Liver (tissue), 9 donors: Measurements from ENCODE around the gene SMCO3. TPM values are rescaled to one million over a fixed set of nuclear protein-coding genes. Genes with fewer than 3 reads are reported as not detected.

Experiments used
- DNase-seq: peaks from one replicate; pipeline ENCODE4 v3.0.0-alpha.2; 2017; ENCODE audit warnings: low spot score
- H3K27ac ChIP-seq, 2 donors: one replicate each; pipeline ENCODE4 v1.7.0; 2013; ENCODE audit warnings: inconsistent platforms in 2 of 2, low read length in 2 of 2, control low read depth in 1 of 2, low read depth in 1 of 2, mild to moderate bottlenecking in 1 of 2
- H3K27me3 ChIP-seq, 4 donors: one replicate each; pipeline versions ENCODE4 v1.6.1 to v1.7.0; 2013; ENCODE audit warnings: low read length in 3 of 4, inconsistent platforms in 1 of 4, mild to moderate bottlenecking in 1 of 4, moderate library complexity in 1 of 4; ENCODE audit not compliant: control insufficient read depth in 4 of 4, insufficient read depth in 4 of 4
- H3K36me3 ChIP-seq, 4 donors: one replicate each; pipeline versions ENCODE4 v1.6.1 to v1.7.0; 2013; ENCODE audit warnings: low read length in 3 of 4, mild to moderate bottlenecking in 3 of 4, low read depth in 1 of 4, moderate library complexity in 1 of 4; ENCODE audit not compliant: control insufficient read depth in 4 of 4, insufficient read depth in 3 of 4
- H3K4me1 ChIP-seq, 4 donors: one replicate each; pipeline versions ENCODE4 v1.6.1 to v1.7.0; 2013; ENCODE audit warnings: low read length in 3 of 4, mild to moderate bottlenecking in 3 of 4, moderate library complexity in 1 of 4; ENCODE audit not compliant: control insufficient read depth in 4 of 4, insufficient read depth in 4 of 4
- H3K4me3 ChIP-seq, 3 donors: one replicate each; pipeline versions ENCODE4 v1.6.1 to v1.7.0; 2013; ENCODE audit warnings: low read length in 3 of 3, control low read depth in 1 of 3, low read depth in 1 of 3, mild to moderate bottlenecking in 1 of 3
- H3K9ac ChIP-seq, 2 donors: one replicate each; pipeline ENCODE4 v1.7.0; 2013; ENCODE audit warnings: low read length in 2 of 2, mild to moderate bottlenecking in 2 of 2, moderate library complexity in 2 of 2, control low read depth in 1 of 2, low read depth in 1 of 2
- H3K9me3 ChIP-seq, 4 donors: one replicate each; pipeline versions ENCODE4 v1.6.1 to v1.7.0; 2013; ENCODE audit warnings: low read length in 3 of 4; ENCODE audit not compliant: control insufficient read depth in 4 of 4
- FOXA2 ChIP-seq: IDR thresholded peaks from 2 replicates; pipeline ENCODE4 v1.6.1; 2016; ENCODE audit warnings: antibody characterized with exemption
- GABPA ChIP-seq, 2 donors: IDR thresholded peaks in 1 of 2; conservative IDR thresholded peaks in 1 of 2; 2 replicates each; pipeline ENCODE4 v1.6.1; 2016; ENCODE audit warnings: antibody characterized with exemption in 2 of 2, mild to moderate bottlenecking in 1 of 2, moderate library complexity in 1 of 2
- HNF4A ChIP-seq, 2 donors: conservative IDR thresholded peaks; 2 replicates each; pipeline ENCODE4 v1.6.1; 2016; ENCODE audit warnings: antibody characterized with exemption in 2 of 2, mild to moderate bottlenecking in 2 of 2
- HNF4G ChIP-seq: IDR thresholded peaks from 2 replicates; pipeline ENCODE4 v1.6.1; 2016; ENCODE audit warnings: antibody characterized with exemption
- NR2F2 ChIP-seq: IDR thresholded peaks from 2 replicates; pipeline ENCODE4 v1.6.1; 2016; ENCODE audit warnings: antibody characterized with exemption
- RXRA ChIP-seq, 2 donors: IDR thresholded peaks; 2 replicates each; pipeline ENCODE4 v1.6.1; 2017 to 2018; ENCODE audit warnings: antibody characterized with exemption in 2 of 2, mild to moderate bottlenecking in 1 of 2
- WGBS: extraction: QIAGEN DNeasy Blood & Tissue Kit; methylation state at CpG from one replicate; pipeline ENCODE4 v1.1.7; 2013; 5-methylcytosine and 5-hydroxymethylcytosine counted together
- polyA plus RNA-seq, 2 donors: library from polyadenylated mRNA; stranded (reverse) in 1 of 2; unstranded in 1 of 2; fragments of 200-250 nt in 1 of 2; fragments of >200 nt in 1 of 2; fragmentation: Nextera tagmentation in 1 of 2; extraction: Ambion mirVana in 1 of 2; gene quantifications; one replicate each; pipeline versions ENCODE4 v1.2.1 to v1.2.3, GENCODE V29; 2013 to 2015
- total RNA-seq, 2 donors: library from RNA; depleted of rRNA; stranded (reverse); fragments of >200 nt; gene quantifications; one replicate each; pipeline ENCODE4 v1.2.3, GENCODE V29; 2014
- TF ChIP-seq, protein P1 (sequence below): IDR thresholded peaks from 2 replicates; pipeline ENCODE4 v1.6.1; 2016; ENCODE audit warnings: antibody characterized with exemption
- TF ChIP-seq, protein P2 (sequence below): IDR thresholded peaks from 2 replicates; pipeline ENCODE4 v1.6.1; 2016; ENCODE audit warnings: antibody characterized with exemption
- TF ChIP-seq, protein P3 (sequence below): IDR thresholded peaks from 2 replicates; pipeline ENCODE4 v1.6.1; 2016; ENCODE audit warnings: antibody characterized with exemption, mild to moderate bottlenecking
- TF ChIP-seq, protein P4 (sequence below): IDR thresholded peaks from 2 replicates; pipeline ENCODE4 v1.6.1; 2016; ENCODE audit warnings: antibody characterized with exemption
- donor health status: healthy.
- donor health status: healthy.
- donor health status: healthy.
- donor health status: healthy.
- donor health status: healthy.

SMCO3 gene
- total and polyA plus RNA-seq, 4 donors, result 0.17 to 0.93 (median 0.56) TPM

DNA sequence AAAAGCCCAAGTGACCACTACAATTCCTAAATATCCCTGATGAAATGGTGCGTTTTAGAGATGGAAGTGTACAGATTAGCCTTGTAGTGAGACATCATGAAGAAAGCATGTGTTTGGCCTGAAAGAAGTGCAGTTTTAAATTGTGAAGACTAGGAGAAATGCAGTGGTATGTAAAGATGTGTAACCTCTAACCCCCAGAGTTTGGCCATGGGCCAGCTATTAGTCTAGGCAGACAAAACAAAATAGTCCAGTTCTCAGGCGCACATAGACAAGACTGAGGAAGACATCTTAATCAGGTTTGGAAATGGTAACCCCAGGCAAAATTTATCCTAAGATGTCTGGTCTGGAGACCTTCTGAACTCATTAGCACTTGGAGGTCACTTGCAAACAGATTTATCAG lies 34.1 kb downstream of the SMCO3 start:
- H3K9ac ChIP-seq, result no peak overlapping the region
- H3K36me3 ChIP-seq, result peaks cover 0 to 1% (median under 1%) of the 10 kb centered on the region in 4 donors
- WGBS, result 92% methylated on average over 2 of the region's 2 CpGs
- DNase-seq, result no peak
- H3K27ac ChIP-seq, result no peak overlapping the region
- H3K4me1 ChIP-seq, result peaks cover 0 to 11% (median 0%) of the 10 kb centered on the region in 4 donors
- H3K4me3 ChIP-seq, result no peak overlapping the region
- no peaks in the 10 kb centered on the region for H3K27me3 ChIP-seq
- TF ChIP-seq GABPA (IDR thresholded peaks at IDR 0.05 in 1 of 2, conservative IDR thresholded peaks at IDR 0.05 in 1 of 2), result no peak
- TF ChIP-seq, protein P1, sequence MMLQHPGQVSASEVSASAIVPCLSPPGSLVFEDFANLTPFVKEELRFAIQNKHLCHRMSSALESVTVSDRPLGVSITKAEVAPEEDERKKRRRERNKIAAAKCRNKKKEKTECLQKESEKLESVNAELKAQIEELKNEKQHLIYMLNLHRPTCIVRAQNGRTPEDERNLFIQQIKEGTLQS, result no peak
- TF ChIP-seq HNF4G, result no peak
- TF ChIP-seq HNF4A (conservative IDR thresholded peaks at IDR 0.05), result no peak
- no peaks in the 10 kb centered on the region for H3K9me3 ChIP-seq

DNA sequence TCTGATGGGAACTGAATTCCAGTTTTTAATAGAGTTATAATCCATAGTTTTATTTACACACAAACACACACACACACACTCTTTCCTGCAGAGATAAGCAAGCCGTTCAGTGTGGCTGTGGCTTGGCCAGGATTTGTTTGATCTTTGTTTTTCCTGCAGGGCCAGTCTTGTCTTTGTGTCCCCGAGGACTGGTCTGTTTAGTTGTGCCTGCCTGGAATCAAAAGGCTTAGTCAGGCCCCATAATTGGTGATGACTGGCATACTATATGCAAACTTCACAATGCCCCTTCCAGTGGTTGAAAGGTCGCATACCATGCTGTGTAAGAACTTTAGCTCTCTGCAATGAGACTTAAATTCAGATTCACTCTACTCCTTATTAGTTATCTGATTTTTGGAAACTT lies 36.7 kb downstream of the SMCO3 start:
- 41% methylated on average over 3 of the region's 3 CpGs for WGBS
- Histone ChIP-seq H3K9me3 (no peaks in the 10 kb centered on the region), H3K4me1 (peaks cover 0 to 21% (median 3%) of the 10 kb centered on the region in 4 donors), H3K27ac (no peak overlapping the region), H3K36me3 (no peaks in the 10 kb centered on the region), H3K27me3 (no peaks in the 10 kb centered on the region), H3K4me3 (no peak overlapping the region), H3K9ac (no peak overlapping the region)
- no peak for DNase-seq
- TF ChIP-seq RXRA (IDR thresholded peaks at IDR 0.05) (no peak), HNF4A (conservative IDR thresholded peaks at IDR 0.05) (no peak), FOXA2 (no peak), GABPA (IDR thresholded peaks at IDR 0.05 in 1 of 2, conservative IDR thresholded peaks at IDR 0.05 in 1 of 2) (no peak), NR2F2 (no peak), HNF4G (no peak)
- TF ChIP-seq, protein P2, sequence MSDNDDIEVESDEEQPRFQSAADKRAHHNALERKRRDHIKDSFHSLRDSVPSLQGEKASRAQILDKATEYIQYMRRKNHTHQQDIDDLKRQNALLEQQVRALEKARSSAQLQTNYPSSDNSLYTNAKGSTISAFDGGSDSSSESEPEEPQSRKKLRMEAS, result no peak
- TF ChIP-seq, protein P3, sequence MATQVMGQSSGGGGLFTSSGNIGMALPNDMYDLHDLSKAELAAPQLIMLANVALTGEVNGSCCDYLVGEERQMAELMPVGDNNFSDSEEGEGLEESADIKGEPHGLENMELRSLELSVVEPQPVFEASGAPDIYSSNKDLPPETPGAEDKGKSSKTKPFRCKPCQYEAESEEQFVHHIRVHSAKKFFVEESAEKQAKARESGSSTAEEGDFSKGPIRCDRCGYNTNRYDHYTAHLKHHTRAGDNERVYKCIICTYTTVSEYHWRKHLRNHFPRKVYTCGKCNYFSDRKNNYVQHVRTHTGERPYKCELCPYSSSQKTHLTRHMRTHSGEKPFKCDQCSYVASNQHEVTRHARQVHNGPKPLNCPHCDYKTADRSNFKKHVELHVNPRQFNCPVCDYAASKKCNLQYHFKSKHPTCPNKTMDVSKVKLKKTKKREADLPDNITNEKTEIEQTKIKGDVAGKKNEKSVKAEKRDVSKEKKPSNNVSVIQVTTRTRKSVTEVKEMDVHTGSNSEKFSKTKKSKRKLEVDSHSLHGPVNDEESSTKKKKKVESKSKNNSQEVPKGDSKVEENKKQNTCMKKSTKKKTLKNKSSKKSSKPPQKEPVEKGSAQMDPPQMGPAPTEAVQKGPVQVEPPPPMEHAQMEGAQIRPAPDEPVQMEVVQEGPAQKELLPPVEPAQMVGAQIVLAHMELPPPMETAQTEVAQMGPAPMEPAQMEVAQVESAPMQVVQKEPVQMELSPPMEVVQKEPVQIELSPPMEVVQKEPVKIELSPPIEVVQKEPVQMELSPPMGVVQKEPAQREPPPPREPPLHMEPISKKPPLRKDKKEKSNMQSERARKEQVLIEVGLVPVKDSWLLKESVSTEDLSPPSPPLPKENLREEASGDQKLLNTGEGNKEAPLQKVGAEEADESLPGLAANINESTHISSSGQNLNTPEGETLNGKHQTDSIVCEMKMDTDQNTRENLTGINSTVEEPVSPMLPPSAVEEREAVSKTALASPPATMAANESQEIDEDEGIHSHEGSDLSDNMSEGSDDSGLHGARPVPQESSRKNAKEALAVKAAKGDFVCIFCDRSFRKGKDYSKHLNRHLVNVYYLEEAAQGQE, result no peak
- TF ChIP-seq, protein P4, sequence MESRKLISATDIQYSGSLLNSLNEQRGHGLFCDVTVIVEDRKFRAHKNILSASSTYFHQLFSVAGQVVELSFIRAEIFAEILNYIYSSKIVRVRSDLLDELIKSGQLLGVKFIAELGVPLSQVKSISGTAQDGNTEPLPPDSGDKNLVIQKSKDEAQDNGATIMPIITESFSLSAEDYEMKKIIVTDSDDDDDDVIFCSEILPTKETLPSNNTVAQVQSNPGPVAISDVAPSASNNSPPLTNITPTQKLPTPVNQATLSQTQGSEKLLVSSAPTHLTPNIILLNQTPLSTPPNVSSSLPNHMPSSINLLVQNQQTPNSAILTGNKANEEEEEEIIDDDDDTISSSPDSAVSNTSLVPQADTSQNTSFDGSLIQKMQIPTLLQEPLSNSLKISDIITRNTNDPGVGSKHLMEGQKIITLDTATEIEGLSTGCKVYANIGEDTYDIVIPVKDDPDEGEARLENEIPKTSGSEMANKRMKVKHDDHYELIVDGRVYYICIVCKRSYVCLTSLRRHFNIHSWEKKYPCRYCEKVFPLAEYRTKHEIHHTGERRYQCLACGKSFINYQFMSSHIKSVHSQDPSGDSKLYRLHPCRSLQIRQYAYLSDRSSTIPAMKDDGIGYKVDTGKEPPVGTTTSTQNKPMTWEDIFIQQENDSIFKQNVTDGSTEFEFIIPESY, result no peak
- TF ChIP-seq, protein P1, result no peak
